Esophagus squamous epithelium (tissue), 5 donors: ENCODE results near the gene MTHFSD. TPM values are rescaled to one million over a fixed set of nuclear protein-coding genes. Genes with fewer than 3 reads are reported as not detected.
A peak's percentile ranks its signal among the peaks of the same experiment; 100 is the strongest.

Source experiments
- DNase-seq: peaks from one replicate; lab custom pipeline; 2025; lab: John Stamatoyannopoulos, UW
- H3K27ac ChIP-seq, 4 donors: fragments of 200-600 bp; sonication (generic); one replicate each; pipeline ENCODE4 v1.5.1; 2016 to 2019; ENCODE audit warnings: mild to moderate bottlenecking in 1 of 4
- H3K27me3 ChIP-seq, 4 donors: fragments of 200-600 bp; sonication (generic); 1 replicate in 3 of 4; 2 replicates in 1 of 4; pipeline versions ENCODE4 v1.5.1 to v1.6.0; 2017 to 2021; ENCODE audit warnings: antibody characterized with exemption in 1 of 4
- H3K36me3 ChIP-seq, 3 donors: fragments of 200-600 bp; sonication (generic); one replicate each; pipeline ENCODE4 v1.5.1; 2016 to 2019
- H3K4me1 ChIP-seq, 3 donors: fragments of 200-600 bp; sonication (generic); one replicate each; pipeline ENCODE4 v1.5.1; 2017 to 2019
- H3K4me3 ChIP-seq, 4 donors: fragments of 200-600 bp; sonication (generic); 1 replicate in 3 of 4; 2 replicates in 1 of 4; pipeline ENCODE4 v1.5.1; 2016 to 2019; ENCODE audit warnings: mild to moderate bottlenecking in 2 of 4, moderate library complexity in 1 of 4
- H3K9me3 ChIP-seq, 3 donors: fragments of 200-600 bp; sonication (generic); one replicate each; pipeline ENCODE4 v1.5.1; 2016 to 2019
- CTCF ChIP-seq, 6 experiments: fragments of 450-650 bp in 4 of 6; fragments of 200-600 bp in 2 of 6; sonication (generic) in 2 of 6; IDR thresholded peaks; one replicate each; pipeline ENCODE4 v1.5.1; 2016 to 2019; ENCODE audit warnings: antibody characterized with exemption in 6 of 6, mild to moderate bottlenecking in 4 of 6, moderate library complexity in 4 of 6
- POLR2A ChIP-seq, 4 donors: fragments of 450-650 bp; IDR thresholded peaks; one replicate each; pipeline ENCODE4 v1.6.1; 2017; ENCODE audit warnings: antibody characterized with exemption in 4 of 4, mild to moderate bottlenecking in 4 of 4, moderate library complexity in 3 of 4
- WGBS, 2 donors: methylation state at CpG; one replicate each; pipeline ENCODE4 v1.1.5; 2018; 5-methylcytosine and 5-hydroxymethylcytosine counted together
- intact Hi-C: fragments of 100-400 bp; cut with DNase I; formaldehyde crosslinking; loops from one replicate; pipeline ENCODE4 v1.15.0; 2022
- total RNA-seq, 4 donors: library from RNA; depleted of rRNA; stranded (reverse); fragments of >200 nt; gene quantifications; one replicate each; pipeline ENCODE4 v1.1.0, GENCODE V29; 2016
- donor health status: DM: yes; HTN: yes; CAD: no.

Gene MTHFSD
- total RNA-seq, 4 donors from 2014 or later: 10.7 to 17.7 (median 14.8) TPM

- no peak for DNase-seq
- 13 to 34% methylated on average over 3 to 7 of the region's 69 CpGs for WGBS, 2 donors
- intact Hi-C loops: loop anchor here (10.0 kb wide), 1 partner anchor 296 kb away; no protein-coding TSS in a partner anchor
Observed at GRCh38 chr16:86578611-86579267, 23.7 kb upstream of the MTHFSD start.

GRCh38 chr16:86578061-86578599, 23.1 kb upstream of the MTHFSD start, which contains the start of gene FOXL1:
Gene FOXL1, plus strand, starts transcription at chr16:86578549. Its CDS starts 175 bp downstream, at chr16:86578724.
- Histone ChIP-seq H3K27me3 (peaks cover 8 to 94% (median 34%) of the 10 kb centered on the region in 4 donors), H3K4me1 (peaks cover 7 to 36% (median 13%) of the 10 kb centered on the region in 3 donors), H3K9me3 (no peaks in the 10 kb centered on the region), H3K27ac (peak within 1 kb of the TSS; percentile 24 to 72 (median 48)), H3K36me3 (no peaks in the 10 kb centered on the region), H3K4me3 (peak within 1 kb of the TSS in 2 of 4 donors; percentile 28 to 56)
- TF ChIP-seq POLR2A (IDR thresholded peaks at IDR 0.05): no peak
- no peak for TF ChIP-seq CTCF (IDR thresholded peaks at IDR 0.05)
- intact Hi-C loops: loop anchor here (10.0 kb wide), 1 partner anchor 297 kb away; no protein-coding TSS in a partner anchor
- WGBS, 2 donors: 42 to 73% methylated on average over 13 of the region's 13 CpGs
- DNase-seq: no peak

More at GRCh38 chr16:86578611-86579267, 23.7 kb upstream of the MTHFSD start:
- Histone ChIP-seq H3K36me3 (no peaks in the 10 kb centered on the region), H3K4me1 (peaks cover 7 to 36% (median 13%) of the 10 kb centered on the region in 3 donors), H3K27ac (peak overlapping the region; percentile 22 to 70 (median 46)), H3K9me3 (no peaks in the 10 kb centered on the region), H3K27me3 (peaks cover 8 to 94% (median 33%) of the 10 kb centered on the region in 4 donors), H3K4me3 (peak overlapping the region in 2 of 4 donors; percentile 28 to 56)
- TF ChIP-seq POLR2A (IDR thresholded peaks at IDR 0.05) (no peak), CTCF (IDR thresholded peaks at IDR 0.05) (no peak)

GRCh38 chr16:86577314-86577971, 22.4 kb upstream of the MTHFSD start:
- Histone ChIP-seq H3K4me1 (peaks cover 7 to 36% (median 13%) of the 10 kb centered on the region in 3 donors), H3K9me3 (no peaks in the 10 kb centered on the region), H3K27ac (peak overlapping the region in 3 of 4 donors; percentile 41 to 72 (median 68)), H3K36me3 (no peaks in the 10 kb centered on the region), H3K27me3 (peaks cover 8 to 94% (median 34%) of the 10 kb centered on the region in 4 donors), H3K4me3 (peak overlapping the region in 1 of 4 donors; percentile 43)
- DNase-seq: no peak
- WGBS, 2 donors: 65 to 86% methylated on average over 6 to 10 of the region's 12 CpGs
- no peak for TF ChIP-seq CTCF (IDR thresholded peaks at IDR 0.05)
- no peak for TF ChIP-seq POLR2A (IDR thresholded peaks at IDR 0.05)
- intact Hi-C loops: loop anchor here (10.0 kb wide), 1 partner anchor 297 kb away; no protein-coding TSS in a partner anchor

GRCh38 chr16:86576591-86577313, 21.7 kb upstream of the MTHFSD start:
- no peak for DNase-seq
- H3K27me3 ChIP-seq: peaks cover 8 to 100% (median 34%) of the 10 kb centered on the region in 4 donors
- H3K4me3 ChIP-seq: peak overlapping the region; percentile 22 to 65 (median 36)
- peak overlapping the region; percentile 15 to 72 (median 54) for H3K27ac ChIP-seq
- no peaks in the 10 kb centered on the region for H3K9me3 ChIP-seq
- no peaks in the 10 kb centered on the region for H3K36me3 ChIP-seq
- peaks cover 7 to 36% (median 13%) of the 10 kb centered on the region in 3 donors for H3K4me1 ChIP-seq
- intact Hi-C loops: loop anchor here (10.0 kb wide), 1 partner anchor 298 kb away; no protein-coding TSS in a partner anchor
- no peak for TF ChIP-seq CTCF (IDR thresholded peaks at IDR 0.05)
- 23 to 33% methylated on average over 19 of the region's 33 CpGs for WGBS, 2 donors
